ENCODE results near the gene FNBP1L.

GRCh38 chr1:93577536-93578432, 129.9 kb downstream of the FNBP1L start:
- TF ChIP-seq POLR2A (IDR thresholded peaks at IDR 0.05; ENCODE audit: low read depth) (no peak), CTCF (IDR thresholded peaks at IDR 0.05) (no peak), POLR2AphosphoS5 (IDR thresholded peaks at IDR 0.05) (no peak), EP300 (IDR thresholded peaks at IDR 0.05) (no peak)
